Stimulated activated CD8-positive, alpha-beta memory T cell treated with anti-CD3 and anti-CD28 coated beads, Interleukin-12 subunit alpha, Interleukin-12 subunit beta, amount 100 ng/mL, for 1 hour (primary cell): Measurements from ENCODE around the gene PPARD.
"Not testable (repeated sequence)": the region's sequence is repeated elsewhere in the genome, so short reads cannot be mapped to it uniquely, and the experiment has no call there.

Experiments
- DNase-seq: peaks from one replicate; pipeline ENCODE4 v3.0.0-alpha.2; 2020; ENCODE audit warnings: low read depth

Gene PPARD

GRCh38 chr6:35406711-35407485, 64.5 kb downstream of the PPARD start:
- no peak for DNase-seq

DNA sequence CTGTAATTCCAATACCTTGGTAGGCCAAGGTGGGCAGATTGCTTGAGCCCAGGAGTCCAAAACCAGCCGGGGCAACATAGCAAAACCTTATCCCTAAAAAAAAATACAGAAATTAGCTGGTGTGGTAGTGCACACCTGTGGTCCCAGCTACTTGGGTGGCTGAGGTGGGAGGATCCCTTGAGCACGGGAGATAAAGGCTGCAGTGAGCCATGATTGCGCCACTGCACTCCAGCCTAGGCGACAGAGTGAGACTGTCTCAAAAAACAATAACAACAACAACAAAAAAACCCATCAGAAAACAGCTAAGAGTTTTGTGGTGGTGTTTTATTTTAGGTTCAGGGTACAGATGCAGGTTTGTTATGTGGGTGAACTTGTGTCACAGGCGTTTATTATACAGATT, 66.9 kb downstream of the PPARD start:
- no peak for DNase-seq

DNA sequence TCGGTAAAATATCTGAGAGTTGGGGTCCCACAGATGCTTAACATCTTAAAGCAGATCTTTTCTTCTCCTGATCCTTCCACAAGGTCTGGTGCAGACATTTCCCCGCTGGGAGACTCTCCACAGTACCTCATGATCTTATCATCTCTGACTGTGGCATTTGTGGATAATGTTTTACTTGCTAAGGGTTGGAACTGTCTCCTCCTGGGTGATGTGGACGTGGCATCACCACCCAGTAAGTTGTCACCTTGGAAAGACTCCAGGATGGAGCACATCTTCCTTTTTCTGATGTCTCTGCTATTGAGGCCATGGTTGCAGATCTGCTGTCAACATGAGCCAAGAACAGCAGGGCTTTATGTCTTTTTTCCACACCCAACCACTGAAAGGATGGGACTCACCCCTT, 67.8 kb downstream of the PPARD start:
- DNase-seq, result no peak

DNA sequence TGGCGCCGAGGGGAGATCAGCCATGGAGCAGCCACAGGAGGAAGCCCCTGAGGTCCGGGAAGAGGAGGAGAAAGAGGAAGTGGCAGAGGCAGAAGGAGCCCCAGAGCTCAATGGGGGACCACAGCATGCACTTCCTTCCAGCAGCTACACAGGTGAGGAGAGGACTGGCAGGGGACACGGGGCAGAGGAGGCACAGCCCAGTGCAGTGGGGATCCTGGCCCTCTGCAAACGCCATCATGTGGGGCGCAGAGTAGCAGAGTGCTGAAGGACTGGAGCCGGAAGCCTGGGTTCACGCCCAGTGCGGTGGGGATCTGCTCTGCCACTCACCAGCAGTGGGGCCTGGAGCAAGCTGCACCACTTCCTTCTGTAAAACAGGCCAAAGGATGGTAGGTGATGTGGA, 68.7 kb downstream of the PPARD start:
- DNase-seq, result no peak

GRCh38 chr6:35412102-35412501, 69.7 kb downstream of the PPARD start:
- no peak for DNase-seq

DNA sequence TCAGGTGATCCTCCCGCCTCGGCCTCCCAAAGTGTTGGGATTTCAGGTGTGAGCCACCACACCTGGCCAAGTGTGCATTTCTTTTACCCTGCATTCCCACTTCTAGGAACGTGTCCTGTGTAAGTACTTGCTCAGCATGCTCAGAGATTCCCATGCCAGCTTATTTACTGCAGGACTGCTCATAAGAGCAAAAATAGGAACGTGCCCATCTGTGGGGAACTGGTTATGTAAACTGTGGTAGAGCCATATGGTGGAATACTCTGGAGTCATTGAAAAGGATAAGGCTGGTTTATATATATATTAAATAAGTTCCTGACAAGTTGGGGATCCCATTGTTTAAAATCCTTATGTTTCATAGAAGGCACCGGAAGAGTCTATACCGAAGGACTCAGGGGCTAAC, 71.6 kb downstream of the PPARD start:
- no peak for DNase-seq

DNA sequence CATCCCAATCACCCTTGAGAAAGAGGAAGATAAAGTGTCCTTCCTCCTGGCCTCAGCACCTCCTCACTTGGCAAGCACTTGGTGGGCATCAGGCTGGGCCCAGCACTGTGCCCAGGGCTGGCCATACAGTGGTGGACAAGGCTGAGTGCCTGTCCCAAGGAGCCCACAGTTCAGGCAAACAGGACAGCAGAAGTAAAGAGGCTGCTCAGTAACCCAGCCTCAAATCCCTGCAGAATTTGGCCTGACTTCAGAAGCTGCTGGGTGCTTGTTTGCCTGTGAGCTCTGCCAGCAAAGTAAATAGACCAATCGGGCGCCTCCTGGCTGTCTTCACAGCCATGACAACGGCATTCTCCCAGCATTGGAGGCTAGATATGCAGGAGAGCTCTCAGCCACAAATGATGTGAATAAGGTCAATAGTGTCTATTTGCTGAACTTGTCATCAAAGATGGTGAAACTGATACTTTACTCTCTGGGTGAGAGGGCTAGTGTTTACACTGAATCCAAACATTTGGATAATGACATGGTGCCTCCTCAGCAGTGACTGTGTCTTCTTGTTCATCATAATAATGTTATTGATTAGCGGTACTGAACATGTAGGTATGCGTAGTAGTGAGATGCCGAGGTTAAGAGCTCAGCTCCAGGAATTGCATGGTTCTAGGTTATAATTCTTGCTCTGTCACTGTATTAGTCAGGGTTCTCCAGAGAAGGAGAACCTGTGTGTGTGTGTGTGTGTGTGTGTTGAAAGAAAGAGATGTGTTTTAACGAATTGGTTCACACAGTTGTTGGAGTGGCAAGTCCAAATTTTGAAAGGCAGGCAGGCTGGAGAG, 72.9 kb downstream of the PPARD start:
- no peak for DNase-seq

DNA sequence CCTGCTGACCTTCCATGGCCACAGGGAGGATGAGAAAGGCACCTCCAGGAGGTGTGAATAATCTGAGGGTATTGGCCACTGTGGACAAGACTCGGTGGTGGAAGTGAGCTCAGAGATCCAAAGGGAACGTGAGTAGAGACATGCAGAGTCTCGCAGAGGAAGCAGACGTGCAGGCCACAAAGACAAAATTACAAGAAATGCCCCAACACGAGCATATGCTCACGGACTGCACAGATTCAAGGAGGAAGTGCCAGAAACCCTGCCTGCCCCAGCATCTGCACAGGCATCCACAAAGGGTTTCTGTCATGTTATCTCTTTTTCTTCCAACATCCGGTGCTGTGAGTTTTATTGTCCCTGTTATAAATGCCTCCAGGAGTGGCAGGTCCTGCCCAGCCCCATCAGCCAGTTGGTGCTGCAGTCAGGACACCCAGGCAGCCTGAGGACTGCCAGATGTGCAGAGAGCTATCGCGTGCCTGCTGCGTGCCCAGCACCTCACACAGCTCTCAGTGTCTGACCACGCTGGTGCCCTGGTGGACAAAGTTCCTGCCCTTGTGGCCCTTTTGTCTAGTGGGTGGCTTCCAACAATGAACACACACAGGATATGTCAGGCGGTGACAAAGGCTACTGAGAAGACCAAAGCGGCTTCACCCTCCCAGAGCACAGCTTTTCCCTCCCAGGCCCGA, 75.8 kb downstream of the PPARD start:
- DNase-seq, result no peak

DNA sequence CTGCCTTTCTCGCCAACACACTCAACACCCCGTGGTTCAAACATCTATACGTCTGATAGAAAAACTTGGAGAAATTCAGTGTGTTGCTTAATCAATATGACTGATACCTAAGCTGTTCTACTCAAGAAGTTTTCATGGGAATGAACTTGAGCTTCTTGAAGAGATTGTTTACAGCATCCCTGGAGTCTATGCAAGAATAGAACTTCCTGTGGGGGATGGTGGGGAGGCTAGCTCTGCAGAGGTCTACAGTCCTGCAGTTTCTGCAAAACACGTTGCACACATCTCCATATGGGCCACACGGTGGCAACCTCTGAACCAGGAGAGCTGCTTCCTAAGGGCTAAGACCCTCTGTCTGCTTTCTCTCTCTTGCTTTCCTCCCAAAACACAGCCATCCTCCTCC, 77.1 kb downstream of the PPARD start:
- DNase-seq, result no peak

DNA sequence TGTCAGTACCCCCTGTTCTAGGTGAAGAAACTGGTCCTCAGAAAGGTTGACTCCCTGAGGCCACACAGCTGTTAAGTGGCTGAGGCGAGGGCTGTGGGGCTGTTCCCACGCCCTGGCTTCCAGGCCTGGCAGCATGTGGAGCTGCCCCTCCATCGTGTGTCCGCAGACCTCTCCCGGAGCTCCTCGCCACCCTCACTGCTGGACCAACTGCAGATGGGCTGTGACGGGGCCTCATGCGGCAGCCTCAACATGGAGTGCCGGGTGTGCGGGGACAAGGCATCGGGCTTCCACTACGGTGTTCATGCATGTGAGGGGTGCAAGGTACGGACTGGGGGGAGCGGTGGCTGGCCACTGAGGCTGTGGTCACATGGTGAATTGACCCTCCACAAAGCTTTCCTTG, 77.6 kb downstream of the PPARD start:
- no peak for DNase-seq

DNA sequence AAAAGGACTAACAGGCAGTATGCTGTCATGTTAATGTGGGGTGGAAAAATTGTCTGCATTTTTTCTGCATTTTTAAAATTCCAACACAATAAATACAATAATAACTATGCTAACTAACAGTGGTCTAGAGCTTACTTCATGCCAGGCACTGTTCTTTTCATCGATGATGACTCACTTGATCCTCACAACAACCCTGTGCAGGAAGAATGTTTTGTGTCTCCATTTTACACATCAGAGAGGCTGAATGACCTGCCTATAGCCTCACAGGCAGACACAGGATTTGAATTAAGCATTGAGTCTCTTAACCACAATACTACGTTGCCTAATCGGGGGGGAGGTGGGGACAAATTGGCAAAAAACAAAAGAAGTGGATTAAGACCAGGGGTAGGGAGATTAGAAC, 82.9 kb downstream of the PPARD start:
- DNase-seq, result no peak

- no peak for DNase-seq
Observed at GRCh38 chr6:35426074-35426473, 83.7 kb downstream of the PPARD start.

DNA sequence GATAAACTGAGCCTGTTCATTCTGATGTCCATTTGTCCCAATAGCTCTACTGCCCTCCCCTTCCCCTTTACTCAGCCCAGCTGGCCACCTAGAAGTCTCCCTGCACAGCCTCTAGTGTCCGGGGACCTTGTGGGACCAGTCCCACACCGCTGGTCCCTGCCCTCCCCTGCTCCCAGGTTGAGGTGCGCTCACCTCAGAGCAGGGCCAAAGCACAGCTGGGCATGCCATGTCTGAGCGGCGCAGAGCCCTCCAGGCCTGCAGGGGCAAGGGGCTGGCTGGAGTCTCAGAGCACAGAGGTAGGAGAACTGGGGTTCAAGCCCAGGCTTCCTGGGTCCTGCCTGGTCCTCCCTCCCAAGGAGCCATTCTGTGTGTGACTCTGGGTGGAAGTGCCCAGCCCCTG, 85.1 kb downstream of the PPARD start:
- no peak for DNase-seq

- no peak for DNase-seq
Observed at GRCh38 chr6:35427851-35428321, 85.5 kb downstream of the PPARD start.

DNA sequence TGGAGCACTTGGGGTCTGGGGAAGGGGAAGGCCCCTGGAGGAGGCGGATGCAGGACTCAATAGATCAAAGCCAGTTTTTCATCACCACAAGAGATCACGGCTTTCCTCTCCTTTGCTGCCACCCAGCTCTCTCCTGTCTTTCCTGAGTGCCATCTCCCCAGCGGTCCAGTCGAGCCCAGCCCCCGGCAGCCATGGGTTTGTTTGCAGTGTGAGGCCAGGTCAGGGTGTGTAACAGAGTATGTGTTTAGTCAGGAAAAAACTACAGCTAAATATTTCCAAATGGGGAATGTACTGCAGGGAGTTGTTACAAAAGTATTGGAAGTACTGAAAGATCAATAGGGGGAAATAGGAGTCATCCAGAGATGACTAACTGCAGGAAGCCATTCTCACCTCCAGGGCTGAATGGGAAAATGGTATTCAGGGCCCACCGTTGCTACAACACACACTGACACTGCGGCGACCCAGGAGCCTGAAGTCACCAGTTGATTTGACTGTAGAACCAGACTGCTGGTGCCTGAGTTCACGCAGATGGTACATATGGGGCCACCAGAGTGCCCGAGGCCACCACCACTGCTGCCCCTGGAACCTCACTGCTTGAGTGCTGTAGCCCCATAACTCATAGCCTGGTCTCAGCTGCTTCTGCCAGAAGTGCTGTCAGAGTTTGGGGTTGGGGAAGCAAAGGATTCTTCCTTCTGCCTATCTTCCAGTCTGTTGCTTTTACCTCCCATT, 86.2 kb downstream of the PPARD start:
- DNase-seq, result no peak

- no peak for DNase-seq
Observed at GRCh38 chr6:35429463-35429862, 87.1 kb downstream of the PPARD start.

- no peak for DNase-seq
Observed at GRCh38 chr6:35432291-35432690, 89.9 kb downstream of the PPARD start.

GRCh38 chr6:35432702-35433101, 90.3 kb downstream of the PPARD start:
- DNase-seq, result not testable (repeated sequence)

GRCh38 chr6:35435074-35435837, 92.9 kb downstream of the PPARD start:
- no peak for DNase-seq

GRCh38 chr6:35436071-35436857, 93.9 kb downstream of the PPARD start:
- DNase-seq, result no peak
